GM19035 (cell line): ENCODE measurements around the gene GABPB1.

Experiments used
- ATAC-seq: cut with Tn5 transposase; IDR thresholded peaks from one replicate; pipeline ENCODE4 v1.9.1; 2021; ENCODE audit not compliant: unreplicated experiment

Gene GABPB1

DNA sequence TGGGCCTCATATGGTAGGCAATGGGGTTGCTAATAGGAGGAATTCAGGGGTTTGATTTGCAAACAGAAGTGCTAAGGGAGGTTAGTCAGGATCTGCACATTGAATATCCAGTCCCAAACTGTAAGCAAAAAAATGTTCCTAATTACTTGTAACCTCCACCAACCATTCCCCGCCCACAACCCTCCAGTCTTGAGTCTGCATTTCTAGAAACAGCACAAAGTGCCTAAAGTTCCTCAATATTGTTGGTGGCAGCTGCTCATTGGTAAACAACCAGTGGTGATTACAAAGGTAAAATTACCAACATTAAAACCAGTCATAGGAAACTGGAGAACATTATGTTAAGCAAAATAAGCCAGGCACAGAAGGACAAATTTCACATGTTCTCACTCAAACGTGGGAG lies 108.4 kb downstream of the GABPB1 start:
- ATAC-seq: no peak

DNA sequence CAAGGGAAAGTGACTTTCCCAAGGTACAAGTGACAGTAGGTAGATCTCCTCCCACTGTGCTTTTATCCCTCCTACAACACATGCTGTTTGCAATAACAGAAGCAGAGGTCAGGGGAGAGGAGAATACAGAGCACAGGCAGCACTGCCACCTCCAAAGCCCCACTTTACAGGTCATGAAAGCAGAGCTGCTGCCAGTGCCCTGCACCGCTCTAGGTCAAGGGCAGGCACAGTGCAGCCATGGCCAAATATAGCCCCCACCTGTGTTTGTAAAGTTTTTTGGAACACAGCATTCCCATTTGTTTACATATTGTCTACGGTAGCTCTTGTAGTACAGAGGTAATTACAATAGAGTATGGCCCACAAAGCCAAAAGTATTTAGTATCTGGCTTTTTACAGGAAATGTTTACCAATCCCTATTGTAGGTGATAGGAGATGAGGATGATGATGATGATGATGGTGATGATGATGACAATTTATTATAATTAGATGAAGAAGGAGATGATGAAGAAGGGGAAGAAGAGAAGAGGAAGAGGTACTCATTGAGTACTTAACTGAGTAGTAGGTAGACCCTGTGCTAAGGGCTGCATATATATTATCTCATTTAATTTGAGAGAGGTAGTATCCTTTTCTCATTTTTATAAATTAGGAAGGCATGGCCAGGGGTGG lies 109.9 kb downstream of the GABPB1 start:
- ATAC-seq: no peak

- no peak for ATAC-seq
These were observed 110.8 kb downstream of the GABPB1 start for GRCh38 chr15:50244153-50244552.

DNA sequence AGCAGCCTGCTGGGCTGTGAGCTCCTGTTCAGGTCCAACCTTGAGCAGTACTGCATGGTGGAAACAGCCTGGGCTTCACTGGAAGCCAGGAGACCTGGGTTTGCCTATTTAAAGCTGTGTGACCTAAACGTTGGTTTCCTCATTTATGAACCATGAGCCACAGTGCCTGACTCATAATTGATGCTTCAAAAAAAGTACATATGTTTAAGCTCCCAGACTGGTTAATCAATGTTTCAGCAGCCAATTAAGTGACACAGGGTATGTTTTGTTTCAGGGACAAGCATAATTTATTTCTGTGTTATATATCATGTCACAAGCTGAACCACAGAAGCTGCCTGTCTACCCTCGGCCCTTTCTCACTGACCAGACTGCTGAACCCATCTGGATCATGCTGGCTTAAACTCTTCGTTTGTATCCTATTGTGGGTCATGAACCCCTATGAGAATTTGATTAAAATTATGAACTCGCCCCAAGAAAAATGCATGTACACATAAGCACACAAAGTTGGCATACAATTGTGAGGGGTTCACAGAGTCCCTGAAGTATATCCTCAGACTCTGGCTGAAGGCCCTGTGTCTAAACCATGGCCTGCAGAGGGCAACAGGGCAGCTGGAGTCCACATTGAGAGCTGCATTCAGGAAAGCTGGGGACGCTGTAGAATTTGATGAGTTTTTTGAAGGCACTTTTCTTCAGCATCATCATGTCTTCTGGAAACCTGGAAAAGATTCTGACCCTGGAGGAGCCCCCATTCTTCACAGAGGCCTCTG lies 113.1 kb downstream of the GABPB1 start:
- no peak for ATAC-seq

GRCh38 chr15:50238255-50238654 lies 116.7 kb downstream of the GABPB1 start:
- no peak for ATAC-seq

DNA sequence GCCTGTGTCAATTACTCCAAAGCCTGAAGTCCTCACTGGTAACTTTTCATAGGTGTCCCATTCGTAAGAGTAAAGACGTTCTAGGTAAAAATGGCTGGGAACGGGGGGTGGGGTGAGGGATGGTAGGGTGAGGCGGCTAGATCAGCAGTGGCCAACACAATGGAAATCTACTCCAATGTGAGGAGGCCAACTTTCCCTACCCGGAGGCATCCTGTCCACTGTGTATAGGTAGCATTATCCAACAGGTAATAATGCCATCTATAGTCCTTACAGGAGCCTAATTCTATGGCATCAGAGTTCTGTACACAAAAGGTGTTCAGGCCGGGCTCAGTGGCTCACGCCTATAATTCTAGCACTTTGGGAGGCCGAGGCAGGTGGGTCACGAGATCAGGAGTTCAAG lies 118.6 kb downstream of the GABPB1 start:
- ATAC-seq: no peak

- no peak for ATAC-seq
These were observed 119.2 kb downstream of the GABPB1 start for GRCh38 chr15:50235794-50236193.

DNA sequence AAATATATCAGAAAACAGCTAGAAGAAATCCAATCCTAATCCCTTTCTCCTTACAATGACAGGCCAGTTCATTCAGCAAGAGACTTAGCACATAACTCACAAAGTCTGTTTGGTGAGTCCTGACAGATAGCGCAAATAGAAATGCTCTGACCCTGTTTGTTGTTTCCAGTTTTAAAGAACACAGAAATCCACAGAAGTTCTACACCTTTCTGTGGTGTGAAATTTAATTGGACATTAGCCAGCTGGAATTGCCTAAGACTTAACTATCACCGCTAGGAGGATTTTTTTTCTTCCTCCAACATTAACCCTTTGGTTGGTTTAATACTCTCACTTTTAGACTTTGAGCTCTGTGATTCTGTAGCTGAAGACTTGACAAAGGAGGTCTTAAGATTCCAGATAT lies 120.2 kb downstream of the GABPB1 start:
- no peak for ATAC-seq

GRCh38 chr15:50233192-50233736 lies 121.7 kb downstream of the GABPB1 start:
- ATAC-seq: no peak

DNA sequence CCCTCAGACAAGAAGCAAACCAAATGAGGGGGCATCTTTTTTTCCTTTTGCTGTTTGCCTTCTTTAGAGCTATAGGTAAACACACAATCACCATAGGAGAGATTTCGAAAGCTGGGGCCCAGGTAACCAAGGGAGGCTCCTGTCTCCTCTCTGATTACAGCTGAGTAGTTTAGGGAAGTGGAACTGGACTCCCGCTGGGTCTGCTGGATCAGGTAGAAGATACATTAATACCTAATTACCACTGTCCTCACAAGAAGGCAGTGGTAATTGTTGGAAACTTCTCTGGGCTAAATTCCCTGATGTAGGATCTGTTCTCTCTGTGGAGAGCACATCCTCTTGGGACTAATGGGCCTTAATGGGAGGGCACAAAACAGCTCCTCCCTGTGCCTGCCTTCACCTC lies 122.2 kb downstream of the GABPB1 start:
- no peak for ATAC-seq

DNA sequence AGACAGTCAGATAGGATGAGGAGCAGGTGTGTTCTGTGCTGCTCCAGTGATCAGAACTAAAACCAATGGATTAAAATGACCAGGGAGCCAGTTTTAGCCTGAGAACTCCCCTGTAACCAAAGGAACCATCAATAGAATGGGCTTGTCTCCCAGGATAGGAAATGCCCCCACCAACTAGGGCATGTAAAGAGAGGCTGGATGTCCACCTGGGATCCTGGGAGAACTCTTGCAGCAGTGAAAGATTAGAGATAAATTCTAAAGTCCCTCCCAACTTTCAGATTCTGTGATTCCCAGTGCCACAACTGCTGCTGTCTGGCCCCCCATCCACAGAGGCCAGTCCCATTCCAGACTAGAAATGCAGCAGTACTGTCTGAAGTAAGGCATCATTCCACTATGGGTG lies 123.2 kb downstream of the GABPB1 start:
- no peak for ATAC-seq

GRCh38 chr15:50229336-50229735 lies 125.7 kb downstream of the GABPB1 start:
- ATAC-seq: no peak

DNA sequence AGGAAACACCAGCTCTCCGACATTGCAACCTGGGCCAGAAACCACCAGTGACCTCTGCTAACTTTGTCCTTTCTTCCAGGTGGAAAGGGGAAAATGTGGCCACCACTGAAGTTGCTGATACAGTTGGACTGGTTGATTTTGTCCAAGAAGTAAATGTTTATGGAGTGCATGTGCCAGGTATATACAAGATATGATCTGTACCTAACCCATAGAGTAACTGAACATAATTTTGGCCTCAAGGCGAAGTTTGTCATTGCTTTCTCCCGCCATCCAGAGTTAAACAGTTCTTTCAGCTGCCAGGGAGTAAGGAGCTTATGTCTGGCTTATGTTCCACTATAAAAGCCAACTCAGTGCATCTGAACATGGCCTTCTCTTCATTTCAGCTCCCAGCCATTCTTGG lies 126.1 kb downstream of the GABPB1 start:
- ATAC-seq: no peak

DNA sequence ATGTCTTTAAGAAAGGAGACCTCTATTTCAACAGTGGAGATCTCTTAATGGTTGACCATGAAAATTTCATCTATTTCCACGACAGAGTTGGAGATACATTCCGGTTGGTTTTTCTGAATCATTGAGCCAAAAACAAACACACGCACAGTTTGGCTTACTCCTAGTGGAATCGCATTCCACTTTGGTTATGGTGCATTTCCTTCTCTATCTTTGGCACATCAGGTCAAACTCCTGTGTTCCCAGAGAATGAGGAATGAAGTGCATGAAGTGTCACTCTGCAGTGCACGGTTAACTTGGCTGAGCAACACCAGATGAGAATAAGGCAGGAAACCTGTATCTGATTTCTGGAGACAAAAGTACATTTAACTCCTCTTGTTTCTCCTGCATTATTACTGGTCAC lies 127.9 kb downstream of the GABPB1 start:
- ATAC-seq: no peak

GRCh38 chr15:50225938-50226337 lies 129.1 kb downstream of the GABPB1 start:
- ATAC-seq: no peak
